Tibial artery (tissue), 4 donors: ENCODE results near the gene NTF3.

Source experiments
- DNase-seq, 2 donors: peaks; one replicate each; pipeline ENCODE4 v3.0.0-alpha.2; 2019
- H3K27ac ChIP-seq, 2 donors: fragments of 200-600 bp; sonication (generic) in 1 of 2; 1 replicate in 1 of 2; 2 replicates in 1 of 2; pipeline ENCODE4 v1.5.1; 2018 to 2019; ENCODE audit warnings: mild to moderate bottlenecking in 1 of 2
- H3K27me3 ChIP-seq, 2 donors: fragments of 200-600 bp; sonication (generic) in 1 of 2; one replicate each; pipeline versions ENCODE4 v1.5.1 to v1.6.0; 2016 to 2019
- H3K36me3 ChIP-seq, 3 donors: fragments of 200-600 bp; sonication (generic) in 2 of 3; one replicate each; pipeline ENCODE4 v1.5.1; 2016 to 2019; ENCODE audit warnings: mild to moderate bottlenecking in 2 of 3
- H3K4me1 ChIP-seq, 4 donors: fragments of 200-600 bp; sonication (generic) in 2 of 4; 1 replicate in 3 of 4; 2 replicates in 1 of 4; pipeline ENCODE4 v1.5.1; 2016 to 2019
- H3K4me3 ChIP-seq, 2 donors: fragments of 200-600 bp; sonication (generic) in 1 of 2; 1 replicate in 1 of 2; 2 replicates in 1 of 2; pipeline ENCODE4 v1.5.1; 2018 to 2019; ENCODE audit warnings: mild to moderate bottlenecking in 2 of 2
- H3K9me3 ChIP-seq, 3 donors: fragments of 200-600 bp; sonication (generic) in 1 of 3; one replicate each; pipeline ENCODE4 v1.5.1; 2016 to 2019
- intact Hi-C: fragments of 100-400 bp; cut with DNase I; formaldehyde crosslinking; loops from one replicate; pipeline ENCODE4 v1.15.0; 2023; ENCODE audit warnings: low total_unique reads
- TF ChIP-seq, protein P1 (sequence below), 2 experiments: fragments of 200-600 bp in 1 of 2; fragments of 450-650 bp in 1 of 2; IDR thresholded peaks; one replicate each; pipeline ENCODE4 v1.5.1; 2017 to 2019; ENCODE audit warnings: antibody characterized with exemption in 2 of 2, mild to moderate bottlenecking in 1 of 2, moderate library complexity in 1 of 2

The NTF3 gene

DNA sequence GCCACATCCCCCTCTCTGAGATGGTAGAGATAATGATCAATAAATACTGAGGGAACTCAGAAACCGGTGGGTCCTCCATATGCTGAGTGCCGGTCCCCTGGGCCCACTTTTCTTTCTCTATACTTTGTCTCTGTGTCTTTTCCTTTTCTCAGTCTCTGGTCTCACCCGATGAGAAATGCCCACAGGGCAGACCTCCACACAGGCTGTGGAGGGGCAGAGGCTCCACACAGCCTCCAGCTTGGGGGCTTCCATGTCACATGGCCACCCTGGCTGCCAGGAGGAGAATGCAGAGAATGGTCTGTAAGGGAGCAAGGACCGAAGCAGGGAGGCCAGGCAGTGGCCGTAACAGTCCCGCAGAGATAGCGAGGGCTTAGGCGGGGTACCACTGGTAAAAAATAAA lies 105.9 kb downstream of the NTF3 start:
- no peak overlapping the region for H3K27ac ChIP-seq
- H3K9me3 ChIP-seq = peaks cover 0 to 4% (median 0%) of the 10 kb centered on the region in 3 donors
- H3K36me3 ChIP-seq = no peaks in the 10 kb centered on the region
- H3K4me1 ChIP-seq = no peaks in the 10 kb centered on the region
- H3K4me3 ChIP-seq = no peak overlapping the region
- TF ChIP-seq, protein P1, sequence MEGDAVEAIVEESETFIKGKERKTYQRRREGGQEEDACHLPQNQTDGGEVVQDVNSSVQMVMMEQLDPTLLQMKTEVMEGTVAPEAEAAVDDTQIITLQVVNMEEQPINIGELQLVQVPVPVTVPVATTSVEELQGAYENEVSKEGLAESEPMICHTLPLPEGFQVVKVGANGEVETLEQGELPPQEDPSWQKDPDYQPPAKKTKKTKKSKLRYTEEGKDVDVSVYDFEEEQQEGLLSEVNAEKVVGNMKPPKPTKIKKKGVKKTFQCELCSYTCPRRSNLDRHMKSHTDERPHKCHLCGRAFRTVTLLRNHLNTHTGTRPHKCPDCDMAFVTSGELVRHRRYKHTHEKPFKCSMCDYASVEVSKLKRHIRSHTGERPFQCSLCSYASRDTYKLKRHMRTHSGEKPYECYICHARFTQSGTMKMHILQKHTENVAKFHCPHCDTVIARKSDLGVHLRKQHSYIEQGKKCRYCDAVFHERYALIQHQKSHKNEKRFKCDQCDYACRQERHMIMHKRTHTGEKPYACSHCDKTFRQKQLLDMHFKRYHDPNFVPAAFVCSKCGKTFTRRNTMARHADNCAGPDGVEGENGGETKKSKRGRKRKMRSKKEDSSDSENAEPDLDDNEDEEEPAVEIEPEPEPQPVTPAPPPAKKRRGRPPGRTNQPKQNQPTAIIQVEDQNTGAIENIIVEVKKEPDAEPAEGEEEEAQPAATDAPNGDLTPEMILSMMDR (IDR thresholded peaks at IDR 0.05) = no peak
- intact Hi-C loops = no loop called here
- peaks cover 0 to 10% of the 10 kb centered on the region in 2 donors for H3K27me3 ChIP-seq
- DNase-seq = no peak
